GM18909 (cell line): ENCODE results near the gene SMARCD3.

Experiments
- ATAC-seq: cut with Tn5 transposase; IDR thresholded peaks from one replicate; pipeline ENCODE4 v1.9.1; 2021; ENCODE audit warnings: mild to moderate bottlenecking; ENCODE audit not compliant: unreplicated experiment, poor library complexity

SMARCD3 gene

DNA sequence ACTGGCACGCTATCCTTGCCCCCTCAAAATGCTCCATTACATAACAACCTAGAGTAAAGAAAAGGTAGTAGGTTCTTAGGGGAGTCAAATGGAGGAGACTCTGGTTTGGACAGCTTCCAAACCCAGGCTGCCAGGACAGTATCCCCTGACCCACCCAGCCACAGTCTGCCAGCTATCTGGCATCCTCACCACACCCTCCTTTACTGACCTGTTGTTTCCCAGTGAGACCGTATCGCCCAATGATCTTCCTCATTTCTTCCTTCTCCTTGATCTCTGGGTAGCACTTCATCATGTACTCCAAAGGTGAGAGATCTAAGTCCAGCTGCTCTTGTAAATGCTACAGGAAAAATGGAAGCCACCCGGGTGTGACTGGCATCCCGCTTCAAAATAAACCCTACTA is 33.1 kb downstream of the SMARCD3 start:
- no peak for ATAC-seq

DNA sequence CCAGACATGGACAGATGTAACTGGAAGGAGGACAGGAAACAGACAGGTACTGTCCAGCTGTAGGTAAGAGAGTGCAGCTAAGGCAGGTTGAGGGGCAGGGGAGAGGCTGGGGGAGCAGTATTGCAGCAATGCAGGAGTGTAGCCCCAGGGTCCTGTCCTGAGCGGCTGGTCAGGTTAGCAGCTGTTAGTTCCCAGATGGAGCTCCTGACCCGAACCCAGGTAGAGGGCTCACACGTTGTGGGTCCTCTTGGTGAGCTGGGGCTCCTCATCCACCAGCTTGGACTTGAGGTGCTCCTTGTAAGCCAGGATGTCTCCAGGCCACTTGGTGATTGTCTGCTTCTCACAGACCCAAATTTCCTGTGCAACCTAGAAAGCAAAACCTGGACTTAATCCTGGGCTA is 34.7 kb downstream of the SMARCD3 start:
- ATAC-seq, result no peak

GRCh38 chr7:151212626-151213025 is 35.9 kb downstream of the SMARCD3 start:
- ATAC-seq, result no peak

GRCh38 chr7:151211155-151211772 is 37.2 kb downstream of the SMARCD3 start:
- no peak for ATAC-seq

- ATAC-seq, result no peak
These were observed 38.2 kb downstream of the SMARCD3 start, which contains the start of gene H2BK1 for GRCh38 chr7:151210087-151210854. H2BK1 (minus strand) TSS chr7:151210488; CDS start chr7:151210318, 170 bp downstream.

- ATAC-seq, result no peak
These were observed 38.9 kb downstream of the SMARCD3 start for GRCh38 chr7:151209588-151209987.

DNA sequence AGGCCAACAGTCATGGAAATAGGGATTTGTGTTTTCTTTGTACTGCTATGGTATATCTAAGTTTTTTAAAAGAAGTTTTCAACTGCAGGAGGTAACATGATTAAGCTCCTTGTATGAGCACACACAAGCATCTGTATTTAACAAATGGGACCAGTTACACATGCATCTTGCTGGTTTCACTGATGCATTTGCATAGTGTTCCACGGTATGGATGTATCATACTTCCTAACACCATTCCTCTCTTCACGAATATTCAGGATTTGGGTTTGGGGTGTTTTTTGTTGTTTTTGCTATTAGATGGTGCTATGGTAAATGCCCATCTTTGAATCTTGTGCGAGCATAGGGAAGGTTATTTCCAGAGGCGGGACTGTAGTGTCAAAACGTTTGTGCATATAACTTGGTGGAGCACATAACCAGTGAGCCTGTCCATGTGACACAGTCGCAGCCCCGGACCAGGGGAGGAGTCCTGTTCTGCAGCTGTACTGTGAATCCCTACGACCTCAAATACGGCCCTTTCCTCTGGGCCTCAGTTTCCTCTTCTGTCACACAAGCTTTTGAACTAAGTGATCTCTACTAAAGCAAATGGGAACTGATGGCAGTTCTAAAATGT is 40.1 kb downstream of the SMARCD3 start:
- ATAC-seq, result no peak

DNA sequence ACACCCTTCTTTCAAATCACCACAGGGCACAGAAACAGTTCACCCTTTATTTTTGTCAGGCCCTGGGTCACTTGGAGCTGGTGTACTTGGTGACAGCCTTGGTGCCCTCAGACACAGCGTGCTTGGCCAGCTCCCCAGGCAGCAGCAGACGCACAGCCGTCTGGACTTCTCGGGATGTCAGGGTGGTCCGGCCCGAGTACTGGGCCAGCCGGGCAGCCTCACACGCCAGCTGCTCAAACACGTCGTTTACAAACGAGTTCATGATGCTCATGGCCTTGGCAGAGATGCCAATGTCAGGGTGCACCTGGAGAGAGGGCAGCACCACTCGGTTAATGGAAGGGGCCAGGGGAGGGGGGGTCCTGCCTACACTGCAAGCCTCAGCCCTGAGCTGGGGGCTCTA is 40.7 kb downstream of the SMARCD3 start:
- no peak for ATAC-seq

DNA sequence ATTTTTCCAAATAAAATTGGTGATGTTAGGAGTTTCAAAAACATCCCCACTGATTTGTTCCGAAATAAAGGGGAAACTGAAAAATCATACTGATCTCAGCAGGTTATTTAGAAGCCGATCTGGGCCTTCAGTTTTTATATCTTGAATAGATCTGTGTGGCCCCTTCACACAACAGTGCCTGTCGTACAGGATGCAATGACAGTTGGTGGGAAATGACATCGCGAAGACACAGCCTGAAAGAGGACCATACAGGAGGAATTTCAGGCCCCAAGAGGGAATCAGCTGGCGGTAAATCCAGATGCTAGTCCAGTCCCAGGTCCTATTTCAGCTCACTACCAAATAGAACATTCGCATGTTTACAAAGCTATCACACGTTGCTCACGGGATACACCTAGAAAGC is 41.2 kb downstream of the SMARCD3 start:
- no peak for ATAC-seq

- ATAC-seq, result no peak
These were observed 41.6 kb downstream of the SMARCD3 start for GRCh38 chr7:151206914-151207313.

GRCh38 chr7:151205730-151206129 is 42.8 kb downstream of the SMARCD3 start:
- no peak for ATAC-seq

DNA sequence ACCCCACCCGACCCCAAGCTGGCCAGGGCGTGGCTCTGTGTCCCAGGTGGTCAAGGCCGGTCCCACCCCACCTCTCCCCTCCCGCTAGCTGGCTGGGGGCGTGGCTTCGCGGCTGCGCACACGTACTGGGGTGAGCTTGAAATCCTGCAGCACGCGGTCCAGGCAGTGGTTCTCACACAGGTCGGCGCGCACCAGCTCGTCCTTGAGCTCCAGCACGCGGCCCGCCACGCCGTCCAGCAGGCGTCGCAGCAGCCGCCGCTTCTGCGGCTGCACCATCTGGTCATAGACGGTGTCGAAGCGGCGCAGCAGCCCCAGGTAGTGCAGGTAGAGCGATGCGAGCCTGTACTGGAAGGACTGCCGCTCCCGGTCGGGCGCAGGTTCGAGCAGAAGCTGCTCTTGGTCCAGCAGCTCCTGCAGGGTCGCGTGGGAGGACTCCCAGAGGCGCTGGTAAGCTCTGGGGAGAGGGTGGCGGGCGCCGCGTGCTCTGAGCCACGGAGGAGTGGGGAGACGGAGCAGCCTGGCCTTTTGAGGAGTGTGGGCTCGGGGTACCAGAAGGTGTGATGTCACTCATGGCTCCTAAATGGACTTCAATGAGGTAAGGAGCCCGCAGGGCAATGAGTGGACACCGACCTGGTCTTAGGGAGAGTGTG is 44.0 kb downstream of the SMARCD3 start:
- no peak for ATAC-seq

- no peak for ATAC-seq
These were observed 45.7 kb downstream of the SMARCD3 start for GRCh38 chr7:151202836-151203235.

DNA sequence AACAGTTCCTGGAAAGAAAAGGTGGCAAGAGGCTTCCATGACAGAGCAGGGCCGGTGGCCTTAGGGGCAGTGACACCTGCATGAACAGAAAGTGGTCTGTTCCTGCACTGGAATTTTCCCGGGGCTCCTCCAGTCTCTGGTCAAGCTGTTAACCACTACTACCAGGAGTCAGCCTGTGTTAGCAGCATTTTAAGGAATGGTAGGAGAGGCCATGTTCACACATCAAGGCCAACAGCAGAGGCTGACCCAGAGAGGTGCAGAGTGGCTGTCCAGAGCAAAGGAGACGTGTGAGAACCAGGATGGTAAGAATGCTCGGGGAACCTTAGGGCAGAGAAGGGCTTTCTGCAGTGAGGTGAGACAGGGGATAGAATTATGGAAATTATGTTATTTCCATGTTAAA is 46.7 kb downstream of the SMARCD3 start:
- ATAC-seq, result no peak

DNA sequence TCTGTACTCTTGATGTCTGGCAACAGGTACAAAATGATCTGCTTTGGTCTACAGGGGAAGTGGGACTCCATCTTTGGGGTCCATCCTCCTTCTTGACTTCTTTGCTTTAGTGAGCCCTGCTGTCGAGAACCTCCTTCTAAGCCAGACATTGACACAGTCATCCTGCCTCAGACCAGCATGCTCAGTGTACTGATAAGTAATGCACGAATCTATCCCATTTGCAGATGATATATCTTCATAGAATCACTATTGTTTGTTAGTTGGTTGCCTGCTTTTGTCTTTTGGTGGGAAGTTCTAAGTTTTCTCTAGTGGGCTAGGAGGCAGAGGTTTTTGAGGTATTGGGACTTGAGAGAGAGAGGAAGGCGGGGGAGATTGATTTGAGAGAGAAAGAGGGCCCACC is 47.1 kb downstream of the SMARCD3 start:
- ATAC-seq, result no peak

- ATAC-seq, result no peak
These were observed 49.3 kb downstream of the SMARCD3 start for GRCh38 chr7:151198945-151199848.

DNA sequence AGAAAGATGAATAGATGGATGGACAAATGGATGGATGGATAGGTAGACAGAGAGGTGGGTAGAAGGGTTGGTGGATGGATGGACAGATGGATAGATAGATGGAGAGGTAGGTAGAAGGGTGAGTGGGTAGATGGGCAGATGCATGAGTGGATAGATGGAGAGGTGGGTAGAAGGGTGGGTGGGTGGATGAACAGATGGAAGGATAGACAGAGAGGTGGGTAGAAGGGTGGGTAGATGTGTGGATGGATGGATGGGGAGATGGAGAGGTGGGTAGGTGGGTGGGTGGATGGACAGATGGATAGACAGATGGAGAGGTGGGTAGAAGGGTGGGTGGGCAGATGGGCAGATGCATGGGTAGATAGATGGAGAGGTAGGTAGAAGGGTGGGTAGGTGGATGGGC is 50.6 kb downstream of the SMARCD3 start:
- ATAC-seq, result no peak

- ATAC-seq, result no peak
These were observed 52.7 kb downstream of the SMARCD3 start for GRCh38 chr7:151195616-151196450.

GRCh38 chr7:151194188-151194587 is 54.3 kb downstream of the SMARCD3 start:
- no peak for ATAC-seq
